ENCODE data around the gene ZNF512.
"Not testable (repeated sequence)": the region's sequence is repeated elsewhere in the genome, so short reads cannot be mapped to it uniquely, and the experiment has no call there.

Gene ZNF512

GRCh38 chr2:27551514-27551913 lies 31.3 kb upstream of the ZNF512 start:
- no peak for TF ChIP-seq CTCF (IDR thresholded peaks at IDR 0.05; ENCODE audit: control insufficient read depth, extremely low read depth, insufficient read depth)
- no peak for DNase-seq (ENCODE audit: low read depth)
- no peak overlapping the region for H3K4me3 ChIP-seq (ENCODE audit: low read depth, low read length)

- H3K4me3 ChIP-seq (ENCODE audit: low read depth, low read length) = no peak overlapping the region
- DNase-seq (ENCODE audit: low read depth) = no peak
- no peak for TF ChIP-seq CTCF (IDR thresholded peaks at IDR 0.05; ENCODE audit: control insufficient read depth, extremely low read depth, insufficient read depth)
Observed at GRCh38 chr2:27552941-27553340, 29.9 kb upstream of the ZNF512 start.

GRCh38 chr2:27554451-27554850 lies 28.4 kb upstream of the ZNF512 start:
- H3K4me3 ChIP-seq (ENCODE audit: low read depth, low read length); DNase-seq (ENCODE audit: low read depth): not testable (repeated sequence)

- no peak overlapping the region for H3K4me3 ChIP-seq (ENCODE audit: low read depth, low read length)
- no peak for TF ChIP-seq CTCF (IDR thresholded peaks at IDR 0.05; ENCODE audit: control insufficient read depth, extremely low read depth, insufficient read depth)
- DNase-seq (ENCODE audit: low read depth) = no peak
Observed at GRCh38 chr2:27559228-27559627, 23.6 kb upstream of the ZNF512 start.

GRCh38 chr2:27561060-27561459 lies 21.8 kb upstream of the ZNF512 start:
- no peak for DNase-seq (ENCODE audit: low read depth)
- TF ChIP-seq CTCF (IDR thresholded peaks at IDR 0.05; ENCODE audit: control insufficient read depth, extremely low read depth, insufficient read depth) = no peak
- no peak overlapping the region for H3K4me3 ChIP-seq (ENCODE audit: low read depth, low read length)

GRCh38 chr2:27566628-27567027 lies 16.2 kb upstream of the ZNF512 start:
- H3K4me3 ChIP-seq (ENCODE audit: low read depth, low read length) = no peak overlapping the region
- DNase-seq (ENCODE audit: low read depth) = no peak
- no peak for TF ChIP-seq CTCF (IDR thresholded peaks at IDR 0.05; ENCODE audit: control insufficient read depth, extremely low read depth, insufficient read depth)

GRCh38 chr2:27569398-27569797 lies 13.4 kb upstream of the ZNF512 start:
- H3K4me3 ChIP-seq (ENCODE audit: low read depth, low read length) = no peak overlapping the region
- no peak for DNase-seq (ENCODE audit: low read depth)
- no peak for TF ChIP-seq CTCF (IDR thresholded peaks at IDR 0.05; ENCODE audit: control insufficient read depth, extremely low read depth, insufficient read depth)

- no peak for TF ChIP-seq CTCF (IDR thresholded peaks at IDR 0.05; ENCODE audit: control insufficient read depth, extremely low read depth, insufficient read depth)
- DNase-seq (ENCODE audit: low read depth) = no peak
- H3K4me3 ChIP-seq (ENCODE audit: low read depth, low read length) = no peak overlapping the region
Observed at GRCh38 chr2:27571197-27571596, 11.6 kb upstream of the ZNF512 start.
